OCI-LY1 (cell line): Measurements from ENCODE around the gene RARRES1.

ENCODE experiments used
- CTCF ChIP-seq: fragments of 200-600 bp; sonication (generic), shearing (Covaris generic); IDR thresholded peaks from 2 replicates; pipeline ENCODE4 v1.5.1; 2017; ENCODE audit warnings: mild to moderate bottlenecking, antibody characterized with exemption, low read length, moderate library complexity, mixed read lengths
- EZH2 ChIP-seq: fragments of 200-600 bp; sonication (generic), shearing (Covaris generic); IDR thresholded peaks from 2 replicates; pipeline ENCODE4 v1.8.0; 2017; ENCODE audit warnings: borderline replicate concordance, mixed run types, mild to moderate bottlenecking, antibody characterized with exemption, low read length, moderate library complexity, mixed read lengths

GRCh38 chr3:158728061-158728377 is 4.2 kb downstream of the RARRES1 start:
- TF ChIP-seq CTCF (no peak), EZH2 (no peak)
